GM18867 (cell line): ENCODE measurements around the gene SEC23A.
"Not testable (repeated sequence)": the region's sequence is repeated elsewhere in the genome, so short reads cannot be mapped to it uniquely, and the experiment has no call there.

Experiments used
- ATAC-seq: cut with Tn5 transposase; IDR thresholded peaks from one replicate; pipeline ENCODE4 v1.9.1; 2021; ENCODE audit warnings: mild to moderate bottlenecking, moderate library complexity; ENCODE audit not compliant: unreplicated experiment

SEC23A gene

DNA sequence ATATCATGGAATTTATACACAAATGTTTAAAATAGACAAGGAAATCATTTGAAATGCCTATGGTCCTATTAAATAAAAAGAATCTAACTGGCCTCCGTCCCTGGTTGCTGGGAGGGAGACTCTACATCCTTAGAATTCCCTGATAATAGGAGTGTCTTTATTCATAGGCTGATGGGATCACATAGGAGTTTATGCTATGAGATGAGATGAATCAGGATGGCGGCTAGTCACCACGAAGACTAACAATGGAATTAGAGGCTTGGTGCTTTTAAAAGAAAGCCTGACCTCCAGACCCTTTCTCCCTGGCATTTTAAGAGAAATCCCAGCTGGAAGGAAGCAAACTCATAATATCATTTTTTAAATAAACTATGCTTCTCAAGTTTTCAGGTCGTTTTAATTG, 69.7 kb downstream of the SEC23A start:
- no peak for ATAC-seq

DNA sequence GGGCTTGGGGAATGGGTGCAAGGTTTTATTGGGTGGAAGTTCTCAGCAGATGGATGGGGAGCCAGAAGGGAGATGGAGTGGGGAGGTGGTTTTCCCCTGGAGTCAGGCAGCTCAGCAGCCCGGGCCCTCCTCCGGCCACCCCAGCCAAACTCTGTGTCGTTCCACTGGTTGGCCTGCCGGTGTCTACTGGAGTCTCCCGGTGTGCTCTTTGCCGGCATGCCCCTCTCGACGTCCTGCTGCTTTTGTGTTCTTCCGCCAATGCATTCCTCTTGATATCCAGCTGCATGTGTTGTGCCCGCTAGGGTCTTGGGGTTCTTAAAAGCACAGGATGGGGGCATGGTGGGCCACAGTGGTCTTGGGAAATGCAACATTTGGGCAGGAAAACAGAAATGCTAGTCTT, 72.8 kb downstream of the SEC23A start:
- ATAC-seq: no peak

DNA sequence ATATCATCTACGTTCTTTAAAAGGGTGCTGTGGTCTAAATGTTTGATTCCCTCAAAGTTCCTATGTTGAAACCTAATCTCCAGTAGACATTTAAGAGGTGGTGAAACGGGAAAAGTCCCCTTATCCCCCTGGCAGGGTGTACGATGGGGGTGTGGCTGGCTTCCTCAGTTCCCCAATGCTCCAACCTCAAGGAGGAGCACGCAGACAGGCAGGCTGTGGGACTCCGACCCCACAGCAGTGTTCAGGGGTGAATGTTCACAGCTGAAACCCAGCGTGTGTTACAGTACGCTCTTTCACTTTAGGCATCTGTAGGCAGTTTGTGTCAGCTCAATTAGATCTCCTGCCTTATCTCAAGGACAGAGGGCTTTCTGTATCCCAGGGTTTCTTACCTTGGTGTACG, 73.2 kb downstream of the SEC23A start:
- ATAC-seq: no peak

DNA sequence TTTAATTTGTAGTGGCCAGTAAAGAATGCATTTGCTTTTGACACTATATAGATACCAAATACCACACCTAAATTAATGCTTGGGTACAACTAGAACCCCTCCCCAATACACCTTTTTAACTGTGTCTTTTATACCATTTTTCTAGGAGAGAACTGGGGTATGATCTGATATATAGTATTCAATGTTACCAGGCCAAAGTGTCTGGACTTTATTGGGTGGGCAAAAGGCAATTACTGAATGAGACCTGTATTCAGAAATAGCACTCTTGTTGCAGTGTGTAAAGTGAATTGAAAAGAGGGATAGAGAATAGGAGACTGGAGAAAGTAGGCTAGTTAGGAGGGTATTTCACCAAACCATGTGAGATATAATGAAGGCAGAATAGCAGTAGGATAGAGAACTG, 74.4 kb downstream of the SEC23A start:
- ATAC-seq: no peak

DNA sequence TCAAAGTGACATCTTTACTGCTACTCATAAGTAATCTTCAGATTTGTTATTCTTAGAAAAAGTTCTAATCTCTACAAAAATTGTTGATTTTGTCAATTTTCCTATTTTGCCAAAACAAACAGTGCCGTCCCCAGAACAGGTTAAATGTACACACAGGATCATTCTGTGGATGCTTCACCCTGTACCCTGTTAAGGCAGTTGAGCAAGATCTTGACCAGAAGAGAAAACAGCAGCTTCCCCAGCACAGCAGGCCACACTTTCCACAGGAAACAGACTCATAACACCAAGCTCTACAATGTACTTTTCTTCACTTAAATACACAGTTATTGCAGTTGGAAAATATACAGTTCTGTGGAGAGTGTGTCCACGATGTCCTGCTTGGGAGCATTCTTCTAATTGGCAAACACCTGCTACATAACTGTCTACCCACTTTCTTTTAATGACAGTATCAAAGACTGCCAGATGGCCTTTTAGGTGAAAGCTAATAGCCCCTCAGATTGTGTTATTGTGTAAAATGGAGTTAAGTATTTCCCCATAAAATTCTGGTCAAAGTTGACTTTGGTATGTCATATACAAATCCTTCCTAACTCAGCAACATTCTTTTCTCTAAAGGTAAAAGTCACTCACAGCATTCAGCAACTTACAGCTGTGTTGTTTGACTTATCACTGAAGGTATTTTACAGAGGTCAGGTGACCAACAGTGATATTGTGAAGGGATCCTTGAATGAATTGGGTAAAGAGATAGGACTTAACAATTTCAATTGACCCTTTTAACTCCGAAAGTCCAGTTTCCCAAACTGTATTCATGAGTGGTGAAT, 77.0 kb downstream of the SEC23A start:
- ATAC-seq: no peak

DNA sequence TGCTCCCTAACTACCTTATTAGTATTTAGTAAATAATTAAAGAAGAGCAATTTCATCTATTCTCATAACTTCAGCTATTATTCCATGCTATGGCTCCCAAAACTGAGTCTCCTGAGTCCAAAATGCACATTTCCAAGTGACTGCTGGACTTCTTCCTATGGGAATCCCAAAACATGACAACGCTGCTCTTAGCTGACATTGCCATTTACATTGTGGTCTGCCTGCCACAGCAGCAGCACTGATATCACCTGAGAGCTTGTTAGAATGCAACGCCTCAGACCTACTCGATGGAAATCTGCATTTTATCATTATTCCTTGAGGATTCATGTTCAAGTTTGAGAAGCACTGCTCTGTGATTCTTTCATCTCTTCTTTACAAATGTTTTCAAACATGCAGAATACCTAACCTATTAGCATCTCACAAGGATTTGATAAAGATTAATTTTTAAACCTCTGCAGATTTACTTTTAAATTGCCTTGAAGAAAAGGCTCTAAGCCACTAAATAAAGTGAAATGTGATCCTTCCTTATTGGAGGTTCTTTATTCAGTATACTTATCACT, 77.7 kb downstream of the SEC23A start:
- no peak for ATAC-seq

DNA sequence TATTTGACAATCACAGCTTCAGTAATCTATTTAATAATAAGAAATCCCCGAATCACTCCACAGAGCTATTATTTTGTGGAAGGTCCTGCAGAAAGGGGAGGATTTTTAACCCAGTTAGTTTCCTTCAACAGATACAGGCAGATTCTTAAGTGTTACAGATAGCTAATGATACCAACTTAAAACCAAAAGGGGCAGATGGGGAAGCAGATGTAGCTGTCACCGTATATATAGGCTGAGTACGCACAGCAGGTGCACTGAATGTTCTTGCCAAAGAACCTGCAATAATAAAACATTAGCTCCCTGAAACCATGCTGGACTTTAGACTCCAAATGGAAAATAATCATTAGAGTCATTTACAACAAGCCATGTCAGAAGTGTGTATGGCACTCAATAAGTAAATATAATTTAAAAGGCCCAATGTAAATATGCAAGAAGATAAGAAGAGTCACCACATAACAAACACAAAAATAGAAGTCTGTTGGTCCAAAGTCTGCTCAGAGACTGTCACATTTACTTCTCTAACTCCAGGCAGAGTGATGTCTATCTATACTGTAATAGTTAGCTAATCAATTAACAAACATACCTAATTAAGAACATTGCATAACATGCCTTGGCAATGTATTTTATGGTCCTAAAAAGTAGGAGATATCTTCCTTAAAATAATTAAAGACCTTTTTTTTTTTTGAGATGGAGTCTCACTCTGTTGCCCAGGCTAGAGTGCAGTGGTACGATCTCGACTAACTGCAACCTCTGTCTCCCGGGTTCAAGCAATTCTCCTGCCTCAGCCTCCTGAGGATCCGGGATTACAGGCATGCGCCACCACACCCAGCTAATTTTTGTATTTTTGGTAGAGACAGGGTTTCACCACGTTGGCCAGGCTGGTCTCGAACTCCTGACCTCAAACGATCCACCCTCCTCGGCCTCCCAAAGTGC, 78.8 kb downstream of the SEC23A start:
- no peak for ATAC-seq

DNA sequence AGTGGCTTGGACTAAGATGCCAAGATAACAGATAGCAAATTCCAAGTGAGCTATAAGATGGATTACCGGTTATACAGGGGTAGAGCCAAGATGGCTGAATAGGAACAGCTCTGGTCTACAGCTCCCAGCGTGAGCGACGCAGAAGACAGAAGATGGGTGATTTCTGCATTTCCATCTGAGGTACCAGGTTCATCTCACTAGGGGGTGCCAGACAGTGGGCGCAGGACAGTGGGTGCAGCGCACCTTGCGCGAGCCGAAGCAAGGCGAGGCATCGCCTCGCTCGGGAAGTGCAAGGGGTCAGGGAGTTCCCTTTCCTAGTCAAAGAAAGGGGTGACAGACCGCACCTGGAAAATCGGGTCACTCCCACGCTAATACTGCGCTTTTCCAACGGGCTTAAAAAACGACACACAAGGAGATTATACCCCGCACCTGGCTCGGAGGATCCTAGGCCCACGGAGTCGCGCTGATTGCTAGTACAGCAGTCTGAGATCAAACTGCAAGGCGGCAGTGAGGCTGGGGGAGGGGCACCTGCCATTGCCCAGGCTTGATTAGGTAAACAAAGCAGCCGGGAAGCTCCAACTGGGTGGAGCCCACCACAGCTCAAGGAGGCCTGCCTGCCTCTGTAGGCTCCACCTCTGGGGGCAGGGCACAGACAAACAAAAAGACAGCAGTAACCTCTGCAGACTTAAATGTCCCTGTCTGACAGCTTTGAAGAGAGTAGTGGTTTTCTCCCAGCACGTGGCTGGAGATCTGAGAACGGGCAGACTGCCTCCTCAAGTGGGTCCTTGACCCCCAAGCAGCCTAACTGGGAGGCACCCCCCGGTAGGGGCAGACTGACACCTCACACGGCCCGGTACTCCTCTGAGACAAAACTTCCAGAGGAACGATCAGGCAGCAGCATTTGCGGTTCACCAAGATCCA, 85.7 kb downstream of the SEC23A start:
- ATAC-seq: not testable (repeated sequence)

DNA sequence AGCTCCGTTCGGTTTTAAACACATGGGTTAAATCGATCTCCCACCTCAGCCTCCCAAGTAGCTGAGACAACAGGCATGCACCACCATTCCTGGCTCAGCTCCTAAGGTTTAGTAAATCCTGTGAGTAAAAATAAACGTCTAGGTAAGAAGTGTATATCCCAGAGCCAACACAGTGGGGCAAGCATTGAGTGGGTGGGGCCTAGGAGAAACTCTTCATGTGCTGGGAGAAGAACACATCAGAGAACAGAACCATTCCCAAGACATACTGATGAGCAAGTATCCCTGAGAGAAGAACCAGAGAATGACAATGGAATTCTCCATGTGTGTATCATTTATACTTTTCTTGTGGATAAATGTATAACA, 86.3 kb downstream of the SEC23A start:
- ATAC-seq: no peak

DNA sequence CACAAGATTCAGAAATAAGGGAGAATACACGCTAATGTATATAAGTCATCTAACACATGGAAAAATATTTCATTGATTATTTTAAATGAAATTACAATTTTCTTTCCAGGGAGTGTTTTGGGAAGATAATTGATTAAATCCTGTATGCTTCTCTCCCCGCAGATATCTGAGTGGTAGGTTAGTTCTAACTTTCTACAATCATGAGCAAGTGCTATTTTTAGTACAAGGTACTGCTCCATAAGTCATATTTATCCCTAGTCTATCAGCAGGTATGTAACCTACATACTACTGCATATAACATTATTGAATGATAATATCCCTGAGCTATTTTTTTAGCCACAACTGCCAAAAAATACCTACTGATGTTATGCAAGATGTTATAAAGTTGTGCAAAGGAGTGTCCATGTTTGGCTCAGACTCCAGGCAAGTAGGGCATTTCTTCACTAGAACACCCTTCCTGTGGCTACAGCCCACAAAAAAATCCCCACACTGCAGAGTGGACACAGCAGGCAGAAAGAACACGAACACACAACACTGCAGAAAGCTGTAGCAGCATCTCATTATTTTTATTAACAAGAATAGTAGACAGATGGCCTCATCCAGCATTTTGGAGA, 87.0 kb downstream of the SEC23A start:
- ATAC-seq: no peak

DNA sequence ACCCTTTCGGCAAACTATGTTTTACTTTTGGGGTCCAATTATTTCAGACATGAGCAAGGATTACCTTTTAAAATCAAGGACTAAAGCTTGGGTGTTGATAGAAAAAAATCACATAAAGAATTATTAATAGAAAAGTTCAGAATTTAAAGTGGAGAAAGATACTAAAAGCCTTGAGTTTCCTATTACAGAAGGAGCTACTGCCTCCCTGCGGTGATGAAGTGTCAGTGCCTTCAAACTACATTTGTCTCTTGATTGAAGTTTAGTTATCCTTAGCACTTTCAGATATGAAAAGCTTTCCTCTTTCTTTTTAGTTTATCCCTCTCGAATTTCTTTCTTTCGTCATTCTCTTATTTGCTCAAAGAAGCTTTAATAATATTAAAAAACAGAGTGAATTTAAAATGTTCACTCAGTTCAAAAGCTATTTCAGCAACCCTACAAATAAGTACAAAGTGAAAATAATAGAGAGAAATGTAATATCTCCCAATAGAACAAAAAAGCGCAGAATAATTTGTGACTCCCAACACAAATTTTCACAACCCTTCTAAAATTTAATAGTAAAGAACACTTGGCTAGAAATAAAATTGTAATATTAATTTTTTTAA, 87.6 kb downstream of the SEC23A start:
- ATAC-seq: peak; percentile 91

DNA sequence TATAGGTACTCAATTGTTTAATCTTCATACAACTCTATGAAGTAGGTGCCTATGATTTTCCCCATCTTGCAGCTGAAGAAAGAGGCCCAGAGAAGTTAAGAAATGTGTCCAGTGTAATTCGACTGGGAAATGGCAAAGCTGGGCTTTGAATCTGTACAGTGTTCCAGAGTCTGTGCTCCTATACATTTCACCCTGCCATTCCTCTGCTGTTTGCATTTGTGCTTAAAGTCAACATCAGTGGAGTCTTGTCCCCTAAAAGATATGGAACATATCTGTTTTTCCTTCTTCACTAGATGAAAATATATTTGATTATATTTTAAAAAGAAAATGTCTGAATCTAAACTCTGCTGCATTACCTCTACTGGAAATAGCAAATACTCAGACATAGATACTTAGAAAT, 88.6 kb downstream of the SEC23A start:
- ATAC-seq: no peak

DNA sequence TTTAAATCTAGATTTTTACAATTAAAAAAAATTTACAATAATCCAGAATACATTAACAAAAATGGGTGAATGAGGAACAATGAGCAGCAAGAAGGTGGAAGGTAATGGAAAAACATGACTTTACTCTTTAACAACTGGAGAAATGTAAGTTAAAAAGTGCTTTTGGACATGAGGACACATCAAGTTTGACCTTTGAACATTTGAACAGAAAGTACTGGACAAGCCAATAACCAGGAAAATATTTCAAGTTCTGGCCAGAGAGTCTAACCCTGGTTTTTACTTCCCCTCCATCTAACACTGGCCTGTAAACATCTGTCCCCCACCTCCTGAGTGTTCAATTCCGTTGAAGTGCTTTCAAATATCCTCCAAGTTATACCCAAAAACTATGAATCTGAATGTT, 94.1 kb downstream of the SEC23A start:
- ATAC-seq: not testable (repeated sequence)

DNA sequence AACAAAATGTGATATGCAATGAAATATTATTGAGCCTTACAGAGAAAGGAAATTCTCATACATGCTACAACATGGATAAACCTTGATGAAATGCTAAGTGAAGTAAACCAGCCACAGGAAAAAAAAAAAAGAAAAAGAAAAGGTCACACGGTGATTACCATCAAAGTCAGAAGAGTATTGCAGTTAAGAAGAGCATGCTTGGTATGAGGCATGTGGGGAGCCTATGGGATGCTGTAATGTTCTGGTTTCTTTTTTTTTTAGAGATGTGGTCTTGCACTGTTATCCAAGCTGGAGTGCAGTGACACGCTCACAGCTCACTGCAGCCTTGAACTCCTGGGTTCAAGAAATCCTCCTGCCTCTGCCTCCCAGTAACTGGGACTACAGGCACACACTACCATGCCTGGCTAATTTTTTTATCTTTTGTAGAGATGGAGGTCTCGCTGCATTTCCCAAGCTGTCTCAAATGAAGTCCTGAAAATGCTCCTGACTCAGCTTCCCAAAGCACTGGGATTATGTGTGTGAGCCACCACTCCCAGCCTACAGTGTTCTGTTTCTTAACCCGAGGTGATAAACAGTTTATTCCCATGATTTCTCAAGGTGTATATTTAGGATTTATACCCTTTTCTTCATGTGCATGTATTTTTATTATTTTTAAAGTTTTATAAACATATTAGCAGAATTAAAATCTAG, 96.2 kb downstream of the SEC23A start:
- no peak for ATAC-seq

DNA sequence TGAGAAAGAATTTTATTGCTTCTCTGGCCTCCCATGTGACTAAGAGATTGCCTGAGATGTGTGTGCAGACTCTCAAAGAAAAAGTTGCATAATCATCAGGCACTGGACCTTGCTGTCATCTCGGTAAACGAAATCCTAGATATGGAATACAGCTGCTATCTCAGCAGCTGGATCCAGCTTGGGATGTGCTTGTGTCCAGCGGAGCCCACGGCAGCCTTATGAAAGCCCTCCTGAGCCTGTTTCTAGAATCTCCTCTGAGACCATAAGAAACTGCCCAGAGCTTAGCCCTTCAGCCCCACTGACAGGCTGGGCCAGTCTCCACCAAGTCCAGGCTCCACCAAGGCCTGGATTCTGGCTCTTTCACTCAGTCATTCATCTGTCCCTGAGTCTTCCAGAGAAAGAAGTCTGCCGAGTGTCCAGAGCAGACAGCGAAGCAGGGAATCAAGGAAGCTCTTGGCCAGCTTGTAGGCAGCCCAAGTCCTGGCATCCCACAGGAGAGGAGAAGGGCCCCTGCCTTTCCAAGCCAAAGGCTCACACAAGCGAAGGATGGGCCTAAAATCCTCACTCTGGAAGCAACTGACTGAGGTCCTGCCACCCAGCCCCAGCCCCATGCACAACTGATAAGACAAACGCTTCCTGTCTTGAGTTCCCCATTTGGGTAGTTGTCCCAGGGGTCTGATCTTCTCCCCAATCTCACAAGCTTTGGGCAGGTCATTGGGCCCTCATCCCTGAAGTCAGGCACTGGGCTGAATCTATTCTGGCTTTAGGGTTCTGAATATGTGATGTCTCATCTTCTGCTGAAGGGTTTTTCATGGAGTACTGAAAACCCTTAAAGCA, 97.8 kb downstream of the SEC23A start:
- no peak for ATAC-seq

DNA sequence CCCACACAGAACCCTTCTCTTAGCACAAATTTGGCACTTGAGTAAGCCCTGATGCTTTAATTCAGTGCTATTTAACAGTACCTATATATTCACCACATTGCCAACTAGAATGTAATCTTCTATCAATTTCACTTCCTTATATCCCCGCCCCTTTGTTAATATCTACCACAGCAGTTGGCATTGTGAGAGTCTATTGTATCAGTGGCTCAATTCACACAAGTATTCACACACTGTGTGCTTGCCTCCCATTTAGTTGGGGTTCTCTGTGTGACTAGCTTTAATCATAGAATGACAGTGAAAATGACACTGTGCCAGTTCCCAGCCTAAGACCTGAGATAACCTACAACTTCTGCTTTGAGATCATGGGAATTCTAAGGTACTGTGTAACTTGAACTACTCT, 103.1 kb downstream of the SEC23A start:
- no peak for ATAC-seq

DNA sequence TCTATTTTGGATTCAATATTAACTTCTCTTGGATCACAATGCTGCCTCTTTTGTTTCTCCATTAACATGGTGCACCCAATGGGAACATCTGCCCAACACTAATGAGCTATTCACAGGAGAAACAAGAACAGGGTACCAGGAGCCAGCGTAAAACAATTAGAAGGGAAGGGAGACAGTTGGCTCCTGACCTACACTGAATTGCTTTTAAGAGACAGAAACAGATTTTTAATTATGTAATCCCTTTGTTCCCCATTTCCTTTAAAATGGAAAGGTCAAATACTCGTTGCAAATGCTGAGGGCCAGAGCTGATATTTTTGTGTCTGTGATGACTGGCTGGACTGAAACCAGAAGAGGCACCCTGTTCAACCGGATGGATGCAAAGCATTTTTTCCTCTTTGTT, 108.3 kb downstream of the SEC23A start:
- ATAC-seq: no peak

DNA sequence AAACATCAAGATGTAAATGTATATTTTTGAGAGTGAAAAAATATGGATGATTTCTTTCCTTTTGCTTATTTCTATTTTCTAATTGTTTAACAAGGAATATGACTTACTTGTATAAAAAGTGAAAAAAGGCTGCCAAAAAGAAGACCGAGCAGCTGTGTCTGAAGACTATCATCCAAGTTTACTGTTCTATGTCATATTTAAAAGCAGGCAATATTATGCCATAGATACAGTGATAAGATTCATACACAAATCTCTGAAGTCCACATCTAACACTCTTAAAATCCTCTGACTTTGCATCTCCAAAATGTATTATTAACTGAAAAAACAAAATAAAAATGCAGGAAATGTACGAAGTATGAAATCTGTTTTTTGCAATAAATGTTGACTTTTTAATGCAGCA, 109.1 kb downstream of the SEC23A start:
- no peak for ATAC-seq
